NCI-H187 (cell line): ENCODE data around the gene LYZL6.

Experiments used
- DNase-seq, 2 experiments: peaks; one replicate each; lab custom pipeline; 2025; lab: John Stamatoyannopoulos, UW

Gene LYZL6

GRCh38 chr17:35943537-35943936 is at the start of gene LYZL6:
LYZL6 (minus strand) TSS chr17:35943713; CDS start chr17:35939356, 4,357 bp downstream.
- DNase-seq: no peak

GRCh38 chr17:35991075-35991474 is 47.6 kb upstream of the LYZL6 start:
- DNase-seq: no peak

GRCh38 chr17:35988164-35988563 is 44.7 kb upstream of the LYZL6 start:
- no peak for DNase-seq

GRCh38 chr17:35986643-35987042 is 43.1 kb upstream of the LYZL6 start, which contains the start of gene CCL14:
CCL14 (minus strand) TSS chr17:35986729; CDS start chr17:35986649, 80 bp downstream.
- DNase-seq: no peak

- DNase-seq: no peak
Observed at GRCh38 chr17:35984140-35984539, 40.6 kb upstream of the LYZL6 start.

GRCh38 chr17:35982409-35983191 is 39.1 kb upstream of the LYZL6 start:
- no peak for DNase-seq

GRCh38 chr17:35981908-35982330 is 38.4 kb upstream of the LYZL6 start:
- no peak for DNase-seq

GRCh38 chr17:35981246-35981645 is 37.7 kb upstream of the LYZL6 start, which contains the start of gene CCL16:
CCL16 (minus strand) TSS chr17:35981497; CDS start chr17:35981420, 77 bp downstream.
- DNase-seq: no peak

- DNase-seq: no peak
Observed at GRCh38 chr17:35978346-35978745, 34.8 kb upstream of the LYZL6 start.

GRCh38 chr17:35977509-35977908 is 34.0 kb upstream of the LYZL6 start:
- no peak for DNase-seq

- DNase-seq: no peak
Observed at GRCh38 chr17:35973333-35974260, 30.1 kb upstream of the LYZL6 start.

- DNase-seq: no peak
Observed at GRCh38 chr17:35972945-35973332, 29.4 kb upstream of the LYZL6 start.

GRCh38 chr17:35972535-35972934 is 29.0 kb upstream of the LYZL6 start:
- no peak for DNase-seq

- no peak for DNase-seq
Observed at GRCh38 chr17:35972066-35972465, 28.6 kb upstream of the LYZL6 start.

- peak; percentile 51 to 60 for DNase-seq
Observed at GRCh38 chr17:35969558-35970380, 26.3 kb upstream of the LYZL6 start.

GRCh38 chr17:35968520-35969054 is 25.1 kb upstream of the LYZL6 start:
- no peak for DNase-seq

- no peak for DNase-seq
Observed at GRCh38 chr17:35965272-35965671, 21.8 kb upstream of the LYZL6 start.

- DNase-seq: no peak
Observed at GRCh38 chr17:35963663-35964062, 20.1 kb upstream of the LYZL6 start.

- no peak for DNase-seq
Observed at GRCh38 chr17:35953720-35954119, 10.2 kb upstream of the LYZL6 start.

- DNase-seq: no peak
Observed at GRCh38 chr17:35949401-35949800, 5.9 kb upstream of the LYZL6 start.

- DNase-seq: no peak
Observed at GRCh38 chr17:35948092-35948491, 4.6 kb upstream of the LYZL6 start.
